HepG2 (cell line): ENCODE measurements around the gene MED19. TPM values are rescaled to one million over a fixed set of nuclear protein-coding genes. Genes with fewer than 3 reads are reported as not detected.

ENCODE experiments used
- ATAC-seq: fragments of 200-7000 bp; cut with Tn5 transposase; 3 replicates; pipeline ENCODE4 v1.9.1; 2020; ENCODE audit warnings: mild to moderate bottlenecking, moderate library complexity
- BruUV-seq: library from RNA; stranded (reverse); fragments of 400-500 nt; replicated peaks from 2 replicates; lab custom pipeline; 2021; lab: Mats Ljungman, UMichigan
- CTCF ChIA-PET: fragments of 300-600 bp; formaldehyde crosslinking; extraction: SDS; loops from one replicate; lab custom pipeline; 2021; ENCODE audit warnings: low total read pairs, inconsistent platforms, low intra/inter-chr PET ratio; lab: Yijun Ruan, JAX
- POLR2A ChIA-PET: fragments of 350-600 bp; sonication (Branson Sonifier 250); formaldehyde crosslinking; loops from one replicate; lab custom pipeline; 2020; ENCODE audit warnings: antibody characterized with exemption, inconsistent platforms; lab: Yijun Ruan, JAX
- DNase-seq: peaks from one replicate; pipeline ENCODE4 v3.0.0-alpha.2; 2015; ENCODE audit warnings: low spot score
- FAIRE-seq: peaks from 3 replicates; lab custom pipeline; 2011; peaks lifted over from hg19 to GRCh38; lab: Jason Lieb, UNC
- H2AFZ ChIP-seq: one replicate; pipeline ENCODE4 v1.6.1; 2011; ENCODE audit warnings: low read length, inconsistent platforms
- H3K27ac ChIP-seq: fragments of 300-600 bp; 3 replicates; pipeline ENCODE4 v1.8.0; 2011; ENCODE audit warnings: mixed run types, mild to moderate bottlenecking, mixed read lengths, low read length, inconsistent platforms; ENCODE audit not compliant: insufficient read depth; ENCODE audit errors: extremely low read length
- H3K27me3 ChIP-seq, 2 experiments: fragments of 200-600 bp in 1 of 2; 2 replicates in 1 of 2; 3 replicates in 1 of 2; pipeline versions ENCODE4 v1.6.0 to v1.8.0; 2011; ENCODE audit warnings: low read length in 2 of 2, mild to moderate bottlenecking in 2 of 2, moderate library complexity in 2 of 2, inconsistent platforms in 1 of 2; ENCODE audit not compliant: insufficient read depth in 2 of 2, control insufficient read depth in 1 of 2
- H3K36me3 ChIP-seq, 2 experiments: fragments of 200-600 bp in 1 of 2; replicated peaks in 1 of 2; 2 replicates in 1 of 2; 3 replicates in 1 of 2; pipeline versions ENCODE4 v1.5.1 to v1.8.0; 2011; ENCODE audit warnings: low read length in 2 of 2, inconsistent platforms in 1 of 2; ENCODE audit not compliant: insufficient read depth in 2 of 2, control insufficient read depth in 1 of 2
- H3K4me1 ChIP-seq: 2 replicates; pipeline ENCODE4 v1.5.1; 2012; ENCODE audit warnings: low read length, inconsistent platforms; ENCODE audit not compliant: insufficient read depth
- H3K4me2 ChIP-seq: 2 replicates; pipeline ENCODE4 v1.6.0; 2011; ENCODE audit warnings: low read depth, low read length, inconsistent platforms
- H3K4me3 ChIP-seq, 3 experiments: fragments of 200-600 bp in 1 of 3; sonication (generic), shearing (Covaris generic) in 1 of 3; replicated peaks in 1 of 3; 2 replicates each; pipeline ENCODE4 v1.5.1; 2011 to 2016; ENCODE audit warnings: low read length in 3 of 3, inconsistent platforms in 2 of 3, low read depth in 2 of 3, mild to moderate bottlenecking in 2 of 3, control low read depth in 1 of 3, mixed read lengths in 1 of 3; ENCODE audit not compliant: insufficient read depth in 1 of 3
- H3K79me2 ChIP-seq: one replicate; pipeline ENCODE4 v1.6.1; 2011; ENCODE audit warnings: low read length, inconsistent platforms; ENCODE audit not compliant: insufficient read depth
- H3K9ac ChIP-seq: 2 replicates; pipeline ENCODE4 v1.6.0; 2011; ENCODE audit warnings: mild to moderate bottlenecking, low read depth, low read length, inconsistent platforms; ENCODE audit not compliant: insufficient read depth
- H3K9me3 ChIP-seq: 2 replicates; pipeline ENCODE4 v1.5.1; 2012; ENCODE audit warnings: mild to moderate bottlenecking, low read length
- H4K20me1 ChIP-seq: 2 replicates; pipeline ENCODE4 v1.6.0; 2011; ENCODE audit warnings: inconsistent platforms, mild to moderate bottlenecking, low read length, moderate library complexity; ENCODE audit not compliant: insufficient read depth
- BCL3 ChIP-seq: sonication (generic); formaldehyde crosslinking; IDR thresholded peaks from 2 replicates; pipeline ENCODE4 v1.5.1; 2020; ENCODE audit warnings: mild to moderate bottlenecking, missing genetic modification reagents, moderate library complexity
- GPBP1L1 ChIP-seq: sonication (generic); formaldehyde crosslinking; IDR thresholded peaks from 2 replicates; pipeline ENCODE4 v1.5.0; 2020; ENCODE audit warnings: mild to moderate bottlenecking, missing genetic modification reagents
- HOXA3 ChIP-seq: sonication (generic); formaldehyde crosslinking; IDR thresholded peaks from 2 replicates; pipeline ENCODE4 v1.5.0; 2020; ENCODE audit warnings: missing genetic modification reagents
- HOXA7 ChIP-seq: sonication (generic); formaldehyde crosslinking; IDR thresholded peaks from 2 replicates; pipeline ENCODE4 v1.8.1; 2022; ENCODE audit warnings: mild to moderate bottlenecking, missing genetic modification reagents, moderate library complexity
- IKZF1 ChIP-seq: fragments of 450-650 bp; IDR thresholded peaks from 2 replicates; pipeline ENCODE4 v1.7.1; 2016
- IRF1 ChIP-seq: sonication (generic); formaldehyde crosslinking; IDR thresholded peaks from 2 replicates; pipeline ENCODE4 v1.4.0; 2020; ENCODE audit warnings: low read depth, mild to moderate bottlenecking, missing genetic modification reagents
- MBNL3 ChIP-seq: fragments of 250-450 bp; sonication (Bioruptor Pico); conservative IDR thresholded peaks from 2 replicates; pipeline ENCODE4 v1.8.0; 2022; ENCODE audit warnings: mild to moderate bottlenecking, inconsistent platforms
- MLX ChIP-seq: IDR thresholded peaks from 2 replicates; pipeline ENCODE4 v1.6.1; 2016
- MTF1 ChIP-seq: sonication (generic); formaldehyde crosslinking; IDR thresholded peaks from 2 replicates; pipeline ENCODE4 v1.5.0; 2020; ENCODE audit warnings: missing genetic modification reagents
- NCOA1 ChIP-seq: sonication (generic); formaldehyde crosslinking; IDR thresholded peaks from 2 replicates; pipeline ENCODE4 v1.9.0; 2021; ENCODE audit warnings: missing genetic modification reagents
- PHF8 ChIP-seq: sonication (generic); formaldehyde crosslinking; IDR thresholded peaks from 2 replicates; pipeline ENCODE4 v1.5.0; 2020; ENCODE audit warnings: missing genetic modification reagents
- RBFOX2 ChIP-seq: fragments of 200-400 bp; formaldehyde crosslinking; IDR thresholded peaks from 2 replicates; pipeline ENCODE4 v1.6.1; 2017; ENCODE audit warnings: low read depth, mild to moderate bottlenecking, low read length
- REST ChIP-seq, 2 experiments: IDR thresholded peaks; 2 replicates each; pipeline ENCODE4 v1.6.1; 2011 to 2012; ENCODE audit warnings: low read length in 2 of 2, borderline replicate concordance in 1 of 2, low read depth in 1 of 2, mild to moderate bottlenecking in 1 of 2, moderate library complexity in 1 of 2
- ZNF274 ChIP-seq: sonication (generic); formaldehyde crosslinking; IDR thresholded peaks from 2 replicates; pipeline ENCODE4 v1.5.1; 2020; ENCODE audit warnings: mild to moderate bottlenecking, missing genetic modification reagents
- ZNF513 ChIP-seq: sonication (generic); formaldehyde crosslinking; conservative IDR thresholded peaks from 2 replicates; pipeline ENCODE4 v1.5.0; 2020; ENCODE audit warnings: missing genetic modification reagents
- ZNF549 ChIP-seq: sonication (generic); formaldehyde crosslinking; IDR thresholded peaks from 2 replicates; pipeline ENCODE4 v1.5.0; 2020; ENCODE audit warnings: missing genetic modification reagents
- WGBS: methylation state at CpG from one replicate; pipeline ENCODE4 v1.1.6; 2017; ENCODE audit warnings: low lambda C conversion rate; 5-methylcytosine and 5-hydroxymethylcytosine counted together
- in situ Hi-C: cut with HindIII; loops from 2 replicates; pipeline ENCODE4 v1.10.0; 2017; ENCODE audit warnings: low pct_unique_long_range_greater_than_20kb; ENCODE audit not compliant: extremely low pct_ligation_motif_present
- intact Hi-C: fragments of 100-400 bp; cut with micrococcal nuclease; formaldehyde crosslinking; loops from one replicate; pipeline ENCODE4 v1.10.0; 2022; ENCODE audit not compliant: unreplicated experiment
- polyA plus RNA-seq, 8 experiments: library from polyadenylated mRNA; depleted of rRNA in 3 of 8; stranded (reverse) in 7 of 8; unstranded in 1 of 8; fragments of >200 nt; fragmentation: Illumina TruSeq in 4 of 8; extraction: Trizol in 4 of 8; gene quantifications; 2 replicates each; pipeline versions ENCODE4 v1.2.1 to v1.2.3, GENCODE V29; 2011 to 2016; ENCODE audit warnings: low read depth in 4 of 8, missing spikeins in 1 of 8, mixed read lengths in 1 of 8; ENCODE audit not compliant: insufficient read depth in 1 of 8
- total RNA-seq, 5 experiments: library from RNA; depleted of rRNA; stranded (reverse); fragments of >200 nt; fragmentation: Illumina TruSeq; extraction: Trizol; gene quantifications; 2 replicates each; pipeline ENCODE4 v1.2.3, GENCODE V29; 2016; ENCODE audit warnings: low read depth in 1 of 5

MED19 gene
- total and polyA plus RNA-seq, 2 of the 13 experiments (the other 11 are each of a cell fraction or from before 2014, with no cell fraction given), result 12.9 to 13.8 TPM

- no peaks in the 10 kb centered on the region for H3K4me1 ChIP-seq
- in situ Hi-C loops (no loop called here), intact Hi-C loops (no loop called here)
- peaks cover 6 to 11% of the 10 kb centered on the region in 2 experiments; a peak in 4 of 5 replicates for H3K36me3 ChIP-seq
- TF ChIP-seq PHF8 (CRISPR knock-in tag), result no peak
- TF ChIP-seq RBFOX2, result no peak
- TF ChIP-seq ZNF549 (CRISPR knock-in tag), result no peak
- TF ChIP-seq IKZF1, result no peak
- no peak for TF ChIP-seq HOXA3
- TF ChIP-seq GPBP1L1 (CRISPR knock-in tag), result no peak
- TF ChIP-seq IRF1 (CRISPR knock-in tag), result no peak
- no peak for TF ChIP-seq NCOA1 (CRISPR knock-in tag)
- no peak for TF ChIP-seq MBNL3 (CRISPR knock-in tag)
- no peak for TF ChIP-seq REST (IDR thresholded peaks at IDR 0.05; ENCODE audit: borderline replicate concordance in 1 of 2, low read depth in 1 of 2, low read length in 2 of 2)
- TF ChIP-seq HOXA7 (CRISPR knock-in tag), result no peak
- TF ChIP-seq MTF1 (CRISPR knock-in tag), result no peak
- no peak for TF ChIP-seq ZNF274
- TF ChIP-seq ZNF513 (CRISPR knock-in tag), result no peak
- TF ChIP-seq BCL3 (CRISPR knock-in tag), result no peak
- no peak for TF ChIP-seq MLX (CRISPR knock-in tag)
- no peak overlapping the region for H3K4me2 ChIP-seq
- no peak overlapping the region for H2AFZ ChIP-seq
- no peak overlapping the region for H3K27ac ChIP-seq
- ChIA-PET CTCF (no interaction called here), POLR2A (interaction anchor here (0.9 kb wide), 1 partner anchor 17 kb away, joined by 3 read pairs; the partner anchor contains the start of genes MED19 and TMX2)
- BruUV-seq, result no TSS peak
- ATAC-seq (no peak), DNase-seq (no peak), FAIRE-seq (no peak)
- 92% methylated on average over 7 of the region's 7 CpGs for WGBS
- peaks cover 3% of the 10 kb centered on the region; the same call in 1 of the 2 replicates for H4K20me1 ChIP-seq
- H3K79me2 ChIP-seq, result peaks cover 58% of the 10 kb centered on the region
- no peaks in the 10 kb centered on the region for H3K27me3 ChIP-seq
- no peak overlapping the region for H3K9ac ChIP-seq
- no peaks in the 10 kb centered on the region for H3K9me3 ChIP-seq
- H3K4me3 ChIP-seq, result no peak overlapping the region
Measured at GRCh38 chr11:57728829-57729228, 16.8 kb upstream of the MED19 start.
